Neuronal stem cell (in vitro differentiated cells): Measurements from ENCODE around the gene MEN1.
A peak's percentile ranks its signal among the peaks of the same experiment; 100 is the strongest.

Experiments
- DNase-seq: peaks from one replicate; pipeline ENCODE4 v3.0.0-alpha.2; 2013; ENCODE audit warnings: low spot score
- H2AFZ ChIP-seq: one replicate; pipeline ENCODE4 v1.6.1; 2013; ENCODE audit warnings: mild to moderate bottlenecking, low read length, inconsistent platforms
- H2AK5ac ChIP-seq: 2 replicates; pipeline ENCODE4 v1.6.1; 2013; ENCODE audit warnings: low read depth, mild to moderate bottlenecking, inconsistent platforms, low read length, moderate library complexity, mixed read lengths
- H2BK120ac ChIP-seq: 2 replicates; pipeline ENCODE4 v1.6.1; 2013; ENCODE audit warnings: low read depth, mild to moderate bottlenecking, inconsistent platforms, low read length, moderate library complexity, mixed read lengths
- H2BK12ac ChIP-seq: one replicate; pipeline ENCODE4 v1.6.1; 2013; ENCODE audit warnings: low read length, inconsistent platforms
- H2BK15ac ChIP-seq: 2 replicates; pipeline ENCODE4 v1.6.1; 2013; ENCODE audit warnings: mild to moderate bottlenecking, low read length, inconsistent platforms, mixed read lengths
- H2BK5ac ChIP-seq: one replicate; pipeline ENCODE4 v1.6.1; 2013; ENCODE audit warnings: inconsistent platforms, mild to moderate bottlenecking, low read length, moderate library complexity
- H3K14ac ChIP-seq: one replicate; pipeline ENCODE4 v1.6.1; 2013; ENCODE audit warnings: low read length, inconsistent platforms
- H3K18ac ChIP-seq: 2 replicates; pipeline ENCODE4 v1.6.1; 2013; ENCODE audit warnings: low read length, inconsistent platforms
- H3K23ac ChIP-seq: 2 replicates; pipeline ENCODE4 v1.6.1; 2013; ENCODE audit warnings: low read depth, mild to moderate bottlenecking, mixed read lengths, low read length, inconsistent platforms; ENCODE audit not compliant: poor library complexity
- H3K27ac ChIP-seq: replicated peaks from 3 replicates; pipeline ENCODE4 v1.5.1; 2013; ENCODE audit warnings: low read length, inconsistent platforms
- H3K27me3 ChIP-seq, 3 experiments: 2 replicates each; pipeline ENCODE4 v1.6.1; 2013; ENCODE audit warnings: low read length in 3 of 3, mild to moderate bottlenecking in 2 of 3, inconsistent platforms in 1 of 3, low read depth in 1 of 3, mixed read lengths in 1 of 3, moderate library complexity in 1 of 3; ENCODE audit not compliant: control insufficient read depth in 3 of 3, insufficient read depth in 3 of 3
- H3K36me3 ChIP-seq, 2 donors: replicated peaks in 1 of 2; 2 replicates each; pipeline ENCODE4 v1.6.1; 2013; ENCODE audit warnings: low read length in 2 of 2; ENCODE audit not compliant: control insufficient read depth in 2 of 2, insufficient read depth in 2 of 2
- H3K4ac ChIP-seq: 2 replicates; pipeline ENCODE4 v1.6.1; 2013; ENCODE audit warnings: inconsistent platforms, mild to moderate bottlenecking, low read length, moderate library complexity
- H3K4me1 ChIP-seq, 2 donors: 1 replicate in 1 of 2; 2 replicates in 1 of 2; pipeline ENCODE4 v1.6.1; 2013; ENCODE audit warnings: low read length in 2 of 2, low read depth in 1 of 2; ENCODE audit not compliant: control insufficient read depth in 2 of 2, insufficient read depth in 1 of 2
- H3K4me2 ChIP-seq: one replicate; pipeline ENCODE4 v1.6.1; 2013; ENCODE audit warnings: mild to moderate bottlenecking, low read length, inconsistent platforms; ENCODE audit not compliant: insufficient read depth, poor library complexity, severe bottlenecking
- H3K4me3 ChIP-seq, 2 donors: 2 replicates each; pipeline ENCODE4 v1.5.1; 2013; ENCODE audit warnings: low read length in 2 of 2, mild to moderate bottlenecking in 2 of 2, inconsistent platforms in 1 of 2, moderate library complexity in 1 of 2
- H3K79me1 ChIP-seq: one replicate; pipeline ENCODE4 v1.6.1; 2013; ENCODE audit warnings: low read depth, mild to moderate bottlenecking, inconsistent platforms, low read length, moderate library complexity
- H3K9ac ChIP-seq: one replicate; pipeline ENCODE4 v1.6.1; 2013; ENCODE audit warnings: mild to moderate bottlenecking, low read depth, low read length, inconsistent platforms; ENCODE audit not compliant: poor library complexity
- H3K9me3 ChIP-seq, 2 donors: replicated peaks in 1 of 2; 2 replicates each; pipeline versions ENCODE3 to v1.6.1; 2013; ENCODE audit warnings: low read length in 2 of 2, mild to moderate bottlenecking in 2 of 2, inconsistent platforms in 1 of 2, low read depth in 1 of 2, mixed read lengths in 1 of 2, moderate library complexity in 1 of 2; ENCODE audit not compliant: control insufficient read depth in 2 of 2, insufficient read depth in 1 of 2
- H4K8ac ChIP-seq: one replicate; pipeline ENCODE4 v1.6.1; 2013; ENCODE audit warnings: low read depth, mild to moderate bottlenecking, inconsistent platforms, low read length, moderate library complexity
- H4K91ac ChIP-seq: one replicate; pipeline ENCODE4 v1.6.1; 2013; ENCODE audit warnings: low read length, low read depth, mild to moderate bottlenecking, inconsistent platforms; ENCODE audit not compliant: poor library complexity
- WGBS, 2 donors: extraction: QIAGEN DNeasy Blood & Tissue Kit; methylation state at CpG; one replicate each; pipeline ENCODE4 v1.1.7; 2013; ENCODE audit warnings: missing lambda C conversion rate in 2 of 2, mixed read lengths in 1 of 2; ENCODE audit not compliant: insufficient read length in 2 of 2, insufficient replicate concordance in 1 of 2; ENCODE audit errors: extremely low coverage in 2 of 2; 5-methylcytosine and 5-hydroxymethylcytosine counted together

Gene MEN1

DNA sequence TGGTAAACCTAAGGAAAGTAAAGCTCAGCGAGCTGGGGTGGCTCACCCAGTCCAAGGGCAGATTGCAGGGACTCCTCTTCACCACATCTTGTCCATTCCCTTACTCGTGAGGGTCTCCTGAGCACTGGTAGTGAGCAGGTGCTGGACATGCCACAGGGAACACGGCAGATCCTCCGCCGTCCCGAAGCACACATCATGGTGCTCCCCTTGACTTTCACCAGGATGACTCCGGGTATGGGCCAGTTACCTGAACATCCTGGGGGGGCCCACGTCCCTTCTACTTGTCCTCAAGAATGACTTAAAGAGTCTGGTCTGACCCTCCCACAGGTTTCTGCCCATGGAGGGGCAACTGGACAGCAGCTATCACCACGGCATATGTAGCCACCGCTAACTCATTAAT is 24.0 kb downstream of the MEN1 start:
- Histone ChIP-seq H3K27ac (no peak overlapping the region), H3K9me3 (no peaks in the 10 kb centered on the region), H3K23ac (no peak overlapping the region), H3K36me3 (peaks cover 3 to 18% of the 10 kb centered on the region in 2 donors), H3K79me1 (no peaks in the 10 kb centered on the region), H2BK12ac (no peak overlapping the region), H3K18ac (no peak overlapping the region), H2AK5ac (no peak overlapping the region), H3K4me1 (no peaks in the 10 kb centered on the region), H3K27me3 (no peaks in the 10 kb centered on the region), H3K9ac (no peak overlapping the region), H2BK15ac (no peak overlapping the region), H3K14ac (no peak overlapping the region), H2BK120ac (no peak overlapping the region), H4K8ac (no peak overlapping the region), H2AFZ (no peak overlapping the region), H2BK5ac (no peak overlapping the region), H4K91ac (no peak overlapping the region), H3K4ac (no peak overlapping the region), H3K4me2 (no peak overlapping the region), H3K4me3 (peak overlapping the region in 1 of 2 donors; percentile 67)
- no CpG with 5 or more reads among the region's 10 CpGs for WGBS, 2 donors
- DNase-seq, result no peak

DNA sequence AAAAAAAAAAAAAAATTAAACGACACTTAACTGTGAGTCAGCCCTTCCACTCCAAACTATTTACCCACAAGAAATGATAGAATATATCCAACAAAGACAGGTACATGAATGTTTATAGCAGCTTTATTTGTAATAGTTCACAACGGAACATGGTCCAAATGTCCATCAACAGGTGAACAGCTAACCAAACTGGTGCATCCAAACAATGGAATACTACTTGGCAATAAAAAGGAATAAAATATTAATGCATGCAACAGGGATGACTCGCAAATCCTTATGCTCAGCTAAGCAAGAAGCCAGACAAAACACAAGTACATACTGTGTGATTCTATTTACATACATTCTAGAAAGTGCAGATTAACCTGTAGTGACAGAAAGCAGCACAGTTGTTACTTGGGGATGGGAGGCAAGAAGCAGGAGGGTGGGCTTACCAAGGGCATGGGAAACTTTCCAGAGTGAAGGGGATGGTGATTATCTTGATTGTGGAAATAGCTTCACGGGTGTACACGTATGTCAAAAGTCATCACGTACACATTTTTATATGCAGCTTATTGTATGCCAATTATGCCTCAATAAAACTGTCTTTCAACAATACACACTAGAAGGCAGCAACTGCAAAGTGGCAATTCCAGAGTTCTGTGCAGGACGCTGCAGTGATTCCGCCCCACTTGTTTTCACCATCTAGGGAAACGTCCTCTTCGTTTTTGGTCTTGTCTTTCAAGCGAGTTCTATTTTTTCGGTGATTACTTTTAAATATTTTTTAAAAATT is 25.4 kb downstream of the MEN1 start:
- WGBS, 2 donors, result no CpG with 5 or more reads among the region's 12 CpGs

DNA sequence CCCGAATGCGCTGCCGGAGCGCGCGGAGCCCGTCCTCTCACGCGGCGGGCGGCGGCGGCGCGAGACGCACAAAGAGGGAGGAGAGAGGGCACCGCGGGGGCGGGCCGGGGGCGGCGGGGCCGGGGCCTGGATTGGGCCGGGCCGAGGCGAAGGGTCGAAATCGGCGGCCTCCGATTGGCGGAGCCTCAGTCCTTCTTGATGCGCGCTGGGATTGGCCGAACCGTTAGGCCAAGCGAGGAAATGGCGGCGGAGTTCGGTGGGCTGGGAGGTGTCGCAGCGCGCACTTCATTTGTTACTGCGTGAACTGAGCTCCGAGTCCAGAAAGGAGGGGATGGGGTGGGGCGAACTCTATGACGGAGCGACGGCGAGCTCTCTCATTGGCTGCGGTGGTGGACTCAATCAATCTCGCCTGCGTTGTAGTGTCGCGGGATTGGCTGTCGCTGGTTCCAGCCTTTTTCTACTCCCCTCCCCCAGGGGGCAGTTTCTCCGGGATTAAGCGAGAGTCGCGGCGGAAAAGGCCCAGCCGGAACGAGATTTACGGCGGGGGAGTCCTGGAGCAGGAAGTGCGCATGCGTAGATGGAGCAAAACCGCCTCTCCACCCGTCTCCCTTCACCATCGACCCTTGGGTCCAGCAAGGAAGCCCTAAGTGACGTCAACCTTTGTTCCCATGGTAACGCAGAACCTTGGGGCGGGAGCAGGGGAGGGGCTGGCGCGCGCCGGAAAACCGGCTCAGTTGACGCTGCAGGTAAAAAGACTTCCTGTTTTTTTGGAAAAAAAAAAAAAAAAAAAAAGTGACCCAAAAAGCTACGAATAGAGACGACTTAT is 31.7 kb downstream of the MEN1 start, which contains the start of gene SF1:
SF1 (minus strand) TSS at position 70 of the 826 bp plus-strand sequence. CDS start 150 bp downstream, outside the sequence.
- H3K4me3 ChIP-seq, result peak within 1 kb of the TSS; percentile 89 to 98
- H2AFZ ChIP-seq, result peak within 1 kb of the TSS; percentile 72
- H3K4me1 ChIP-seq, result peaks cover 5 to 10% of the 10 kb centered on the region in 2 donors
- H3K18ac ChIP-seq, result peak within 1 kb of the TSS; percentile 99
- H2AK5ac ChIP-seq, result peak within 1 kb of the TSS; percentile 100
- H3K36me3 ChIP-seq, result peaks cover 28 to 64% of the 10 kb centered on the region in 2 donors
- peak within 1 kb of the TSS; percentile 90 for H2BK5ac ChIP-seq
- H3K9ac ChIP-seq, result peak within 1 kb of the TSS; percentile 96
- peaks cover 5% of the 10 kb centered on the region for H3K79me1 ChIP-seq
- DNase-seq, result peak; percentile 100
- no CpG with 5 or more reads among the region's 80 CpGs for WGBS, 2 donors
- H4K91ac ChIP-seq, result peak within 1 kb of the TSS; percentile 81
- peak within 1 kb of the TSS; percentile 99 for H3K23ac ChIP-seq
- peak within 1 kb of the TSS; percentile 32 for H2BK12ac ChIP-seq
- H3K4ac ChIP-seq, result peak within 1 kb of the TSS; percentile 97
- peak within 1 kb of the TSS; percentile 73 for H2BK15ac ChIP-seq
- H3K4me2 ChIP-seq, result peak within 1 kb of the TSS; percentile 89
- H3K27ac ChIP-seq, result peak within 1 kb of the TSS; percentile 99
- no peaks in the 10 kb centered on the region for H3K27me3 ChIP-seq
- no peaks in the 10 kb centered on the region for H3K9me3 ChIP-seq
- H4K8ac ChIP-seq, result no peak within 1 kb of the TSS
- peak within 1 kb of the TSS; percentile 85 for H3K14ac ChIP-seq
- H2BK120ac ChIP-seq, result peak within 1 kb of the TSS; percentile 98

More for the DNA sequence above, 25.4 kb downstream of the MEN1 start:
- Histone ChIP-seq H3K27me3 (no peaks in the 10 kb centered on the region), H3K36me3 (peaks cover 2 to 29% of the 10 kb centered on the region in 2 donors), H3K18ac (no peak overlapping the region), H3K79me1 (no peaks in the 10 kb centered on the region), H3K14ac (no peak overlapping the region), H4K8ac (no peak overlapping the region), H2AK5ac (no peak overlapping the region), H2BK120ac (no peak overlapping the region), H3K4me2 (no peak overlapping the region), H3K9ac (no peak overlapping the region), H3K23ac (no peak overlapping the region), H2BK15ac (no peak overlapping the region), H4K91ac (no peak overlapping the region), H3K4me3 (no peak overlapping the region), H2BK12ac (no peak overlapping the region), H3K4me1 (no peaks in the 10 kb centered on the region), H2BK5ac (no peak overlapping the region), H3K4ac (no peak overlapping the region), H3K9me3 (no peaks in the 10 kb centered on the region), H3K27ac (no peak overlapping the region), H2AFZ (no peak overlapping the region)
- DNase-seq, result no peak

DNA sequence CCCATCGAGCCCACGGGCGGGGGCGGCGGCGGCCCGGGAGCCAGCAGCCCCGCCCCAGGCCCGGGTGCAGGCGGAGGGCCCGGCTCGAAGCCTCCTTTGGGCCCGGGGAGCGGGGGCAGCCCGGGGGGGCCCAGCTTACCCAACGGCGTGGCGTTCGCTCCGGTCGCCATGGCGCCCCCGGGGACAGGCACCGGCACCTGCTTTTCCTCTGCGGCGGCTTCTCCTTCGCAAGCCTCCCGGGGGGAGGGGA is 32.2 kb downstream of the MEN1 start:
- peak overlapping the region; percentile 99 for H3K27ac ChIP-seq
- H2BK15ac ChIP-seq, result peak overlapping the region; percentile 73
- DNase-seq, result no peak
- H2AK5ac ChIP-seq, result peak overlapping the region; percentile 100
- H4K8ac ChIP-seq, result no peak overlapping the region
- peak overlapping the region; percentile 99 for H3K18ac ChIP-seq
- H3K4me2 ChIP-seq, result peak overlapping the region; percentile 32
- peak overlapping the region; percentile 99 for H3K23ac ChIP-seq
- H3K4me3 ChIP-seq, result peak overlapping the region; percentile 89 to 98
- peak overlapping the region; percentile 85 for H3K14ac ChIP-seq
- H3K36me3 ChIP-seq, result peaks cover 32 to 69% of the 10 kb centered on the region in 2 donors
- no CpG with 5 or more reads among the region's 28 CpGs for WGBS, 2 donors
- H2AFZ ChIP-seq, result peak overlapping the region; percentile 61
- H3K79me1 ChIP-seq, result peaks cover 5% of the 10 kb centered on the region
- peak overlapping the region; percentile 32 for H2BK12ac ChIP-seq
- peak overlapping the region; percentile 90 for H2BK5ac ChIP-seq
- H3K4me1 ChIP-seq, result peaks cover 5 to 10% of the 10 kb centered on the region in 2 donors
- no peaks in the 10 kb centered on the region for H3K9me3 ChIP-seq
- H2BK120ac ChIP-seq, result peak overlapping the region; percentile 98
- peak overlapping the region; percentile 95 for H3K9ac ChIP-seq
- peak overlapping the region; percentile 97 for H3K4ac ChIP-seq
- H3K27me3 ChIP-seq, result no peaks in the 10 kb centered on the region
- peak overlapping the region; percentile 81 for H4K91ac ChIP-seq
